Small intestine (tissue), 7 donors: ENCODE results near the gene CD53. TPM values are rescaled to one million over a fixed set of nuclear protein-coding genes. Genes with fewer than 3 reads are reported as not detected.

ENCODE experiments used
- DNase-seq, 2 donors: peaks; one replicate each; pipeline versions ENCODE4 v3.0.0 to v3.0.0-alpha.2; 2013
- FAIRE-seq: peaks from 2 replicates; lab custom pipeline; 2012; peaks lifted over from hg19 to GRCh38; lab: Jason Lieb, UNC
- H3K27ac ChIP-seq, 3 donors: one replicate each; pipeline ENCODE4 v1.5.1; 2013; ENCODE audit warnings: low read length in 2 of 3, mild to moderate bottlenecking in 2 of 3, control low read depth in 1 of 3, inconsistent platforms in 1 of 3, low read depth in 1 of 3, moderate library complexity in 1 of 3
- H3K27me3 ChIP-seq, 3 donors: one replicate each; pipeline ENCODE4 v1.6.1; 2013; ENCODE audit warnings: low read length in 3 of 3, inconsistent platforms in 1 of 3; ENCODE audit not compliant: control insufficient read depth in 3 of 3, insufficient read depth in 3 of 3
- H3K36me3 ChIP-seq, 3 donors: one replicate each; pipeline ENCODE4 v1.6.1; 2013; ENCODE audit warnings: low read length in 3 of 3, inconsistent platforms in 1 of 3, low read depth in 1 of 3, mild to moderate bottlenecking in 1 of 3, moderate library complexity in 1 of 3; ENCODE audit not compliant: control insufficient read depth in 3 of 3, insufficient read depth in 2 of 3
- H3K4me1 ChIP-seq, 3 donors: one replicate each; pipeline ENCODE4 v1.6.1; 2013; ENCODE audit warnings: low read length in 2 of 3, inconsistent platforms in 1 of 3, low read depth in 1 of 3, mild to moderate bottlenecking in 1 of 3, moderate library complexity in 1 of 3; ENCODE audit not compliant: control insufficient read depth in 3 of 3, insufficient read depth in 2 of 3
- H3K4me3 ChIP-seq, 3 donors: one replicate each; pipeline ENCODE4 v1.5.1; 2013; ENCODE audit warnings: low read length in 3 of 3, control low read depth in 1 of 3, inconsistent platforms in 1 of 3, low read depth in 1 of 3, mild to moderate bottlenecking in 1 of 3, moderate library complexity in 1 of 3
- H3K9me3 ChIP-seq, 2 donors: one replicate each; pipeline ENCODE4 v1.6.1; 2013; ENCODE audit warnings: low read depth in 1 of 2, low read length in 1 of 2; ENCODE audit not compliant: control insufficient read depth in 2 of 2, insufficient read depth in 1 of 2
- WGBS, 3 donors: extraction: QIAGEN DNeasy Blood & Tissue Kit; methylation state at CpG; one replicate each; pipeline ENCODE4 v1.1.7; 2013; 5-methylcytosine and 5-hydroxymethylcytosine counted together
- polyA plus RNA-seq, 4 donors: library from polyadenylated mRNA; stranded (reverse) in 3 of 4; unstranded in 1 of 4; fragments of 200-250 nt in 3 of 4; fragments of 120-200 nt in 1 of 4; gene quantifications; one replicate each; pipeline versions ENCODE4 v1.2.1 to v1.2.3, GENCODE V29; 2013
- donor health status: healthy with polysubstance abuse.
- donor health status: control.
- donor health status: control.
- donor health status: Bipolar disorder and iron deficiency.
- donor health status: healthy.

CD53 gene
- polyA plus RNA-seq, 4 donors = 9.6 to 35.8 (median 18.1) TPM

DNA sequence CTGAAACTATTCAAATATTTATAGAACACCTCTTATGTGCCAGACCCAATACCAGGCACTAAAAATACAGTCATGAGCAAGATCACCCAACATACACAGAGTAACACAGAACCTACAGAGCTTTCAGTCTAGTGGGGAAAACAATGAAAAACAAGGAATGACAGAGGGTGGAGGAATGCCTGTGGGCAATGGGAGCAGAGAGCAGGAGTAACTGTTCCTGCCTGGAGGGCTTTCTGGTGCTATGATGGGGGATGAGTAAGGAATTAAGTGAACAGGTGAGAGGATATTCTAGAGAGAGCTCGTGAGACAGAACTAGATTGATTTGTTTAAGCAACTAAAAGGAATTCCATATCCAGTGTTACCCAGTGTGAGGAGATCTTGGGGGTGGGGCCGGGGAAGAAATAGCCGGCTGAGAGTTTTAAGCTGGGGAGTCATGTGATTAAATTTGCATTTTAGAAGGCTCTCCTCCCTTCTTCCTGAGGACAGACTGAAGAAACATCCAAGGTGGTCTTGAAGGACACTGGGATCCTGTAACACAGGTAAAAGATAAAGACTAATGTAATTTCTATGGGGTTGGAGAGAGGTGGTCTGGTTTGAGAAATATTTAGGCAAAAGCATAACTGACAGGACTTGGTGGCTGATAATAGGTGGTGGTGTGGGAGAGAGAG is 2.1 kb upstream of the CD53 start:
- no peak for DNase-seq
- WGBS, 3 donors = 39 to 54% (median 44%) methylated on average over 3 of the region's 3 CpGs
- no peaks in the 10 kb centered on the region for H3K27me3 ChIP-seq

DNA sequence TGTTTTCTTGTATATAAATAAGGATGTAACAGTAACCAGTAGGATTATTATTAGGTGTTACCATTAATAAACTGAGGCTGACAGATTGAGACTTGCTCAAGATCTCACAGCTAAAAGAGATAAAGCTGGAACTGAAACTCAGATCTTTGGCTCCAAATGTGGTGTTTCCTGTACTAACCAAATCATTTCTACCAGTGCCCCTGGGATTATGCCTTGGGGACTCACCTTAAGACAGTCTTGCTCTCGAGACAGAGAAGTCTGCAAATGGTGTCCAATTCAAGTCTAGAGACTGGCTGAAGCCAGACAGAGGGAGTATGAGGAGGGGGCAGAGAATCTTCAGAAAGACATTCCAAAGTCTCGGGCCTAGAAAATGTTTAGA is 593 bp upstream of the CD53 start:
- Histone ChIP-seq H3K36me3 (no peaks in the 10 kb centered on the region), H3K4me1 (peaks cover 0 to 3% (median 0%) of the 10 kb centered on the region in 3 donors), H3K27me3 (no peaks in the 10 kb centered on the region), H3K27ac (peak overlapping the region in 2 of 3 donors; percentile 8 to 89), H3K4me3 (no peak overlapping the region), H3K9me3 (no peaks in the 10 kb centered on the region)
- FAIRE-seq (no peak), DNase-seq (no peak)
- 48 to 58% (median 57%) methylated on average over 2 of the region's 2 CpGs for WGBS, 3 donors

More for the DNA sequence above, 2.1 kb upstream of the CD53 start:
- H3K27ac ChIP-seq = no peak overlapping the region
- no peak for FAIRE-seq
- H3K4me3 ChIP-seq = no peak overlapping the region
- peaks cover 0 to 3% (median 0%) of the 10 kb centered on the region in 3 donors for H3K4me1 ChIP-seq
- no peaks in the 10 kb centered on the region for H3K36me3 ChIP-seq
- H3K9me3 ChIP-seq = no peaks in the 10 kb centered on the region

DNA sequence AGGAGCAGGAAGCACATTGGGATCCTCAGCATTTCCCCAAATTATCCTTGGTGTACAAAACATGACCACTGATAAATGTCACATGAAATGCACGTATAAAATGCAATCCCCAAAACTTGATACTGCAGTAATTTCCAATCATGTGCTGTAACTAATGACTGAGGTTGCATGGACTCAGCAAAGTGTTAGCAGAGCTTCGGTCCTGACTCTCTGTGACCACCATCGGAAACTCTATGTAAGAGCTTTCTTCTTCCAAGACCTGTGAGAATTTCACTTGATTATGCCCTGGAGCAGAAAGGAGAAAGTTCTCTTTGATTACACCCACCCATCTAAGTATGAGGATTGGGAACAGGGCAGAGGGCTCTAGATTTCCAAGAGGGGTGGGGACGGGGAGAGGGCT is 908 bp downstream of the CD53 start:
- Histone ChIP-seq H3K27me3 (peaks cover 0 to 3% (median 0%) of the 10 kb centered on the region in 3 donors), H3K27ac (peak overlapping the region in 2 of 3 donors; percentile 37 to 92), H3K4me3 (peak overlapping the region in 2 of 3 donors; percentile 39 to 48), H3K4me1 (peaks cover 0 to 3% (median 0%) of the 10 kb centered on the region in 3 donors), H3K9me3 (no peaks in the 10 kb centered on the region), H3K36me3 (no peaks in the 10 kb centered on the region)
- no peak for DNase-seq
- FAIRE-seq = no peak
- WGBS, 3 donors = 61 to 75% (median 72%) methylated on average over 4 of the region's 4 CpGs

DNA sequence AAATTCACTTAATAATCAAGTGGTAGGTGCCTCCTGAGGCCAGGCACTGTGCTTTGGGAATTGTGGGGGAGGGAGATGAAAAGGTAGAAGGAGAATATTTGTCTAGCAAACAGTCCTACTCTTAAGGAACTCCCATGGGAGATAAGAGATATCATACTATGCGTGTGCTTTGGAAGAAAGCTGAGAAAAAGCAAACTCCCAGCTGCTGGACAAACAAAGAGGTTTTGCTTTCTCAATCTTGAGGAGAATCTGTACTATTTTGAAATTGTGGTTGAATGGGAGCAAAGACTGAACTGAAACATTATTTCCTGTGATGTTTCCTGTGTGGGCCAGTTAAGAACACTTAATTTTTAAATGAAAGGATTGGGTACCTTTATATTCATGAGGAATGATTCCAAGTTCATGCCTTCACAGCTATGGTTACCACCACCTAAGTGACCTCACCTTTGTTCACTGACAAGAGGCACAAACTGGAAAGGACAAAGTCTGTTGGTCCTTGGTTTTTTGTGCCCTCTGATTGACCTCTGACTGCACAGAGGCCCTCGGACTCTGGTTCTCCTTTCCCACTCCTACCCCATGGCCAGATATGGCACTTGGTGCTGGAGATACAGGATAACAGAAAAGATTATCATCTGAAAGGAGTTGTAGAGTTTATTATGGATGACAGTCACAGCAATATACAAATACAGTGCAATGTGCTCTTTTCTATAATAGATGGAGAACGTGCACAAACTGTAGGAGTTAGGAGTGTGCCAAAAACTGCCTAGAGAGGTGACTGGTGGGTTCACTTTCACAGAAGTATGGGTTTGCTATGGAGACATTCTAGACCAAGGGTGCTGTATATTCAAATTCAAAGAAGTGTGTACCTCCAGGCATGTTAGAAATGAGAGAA is 1.6 kb downstream of the CD53 start:
- FAIRE-seq (no peak), DNase-seq (peak in 1 of 2 donors; percentile 30)
- peak overlapping the region in 2 of 3 donors; percentile 51 to 92 for H3K27ac ChIP-seq
- peaks cover 0 to 3% (median 0%) of the 10 kb centered on the region in 3 donors for H3K4me1 ChIP-seq
- H3K27me3 ChIP-seq = peaks cover 0 to 3% (median 0%) of the 10 kb centered on the region in 3 donors
- 18 to 30% (median 30%) methylated on average over 3 of the region's 3 CpGs for WGBS, 3 donors
- H3K4me3 ChIP-seq = peak overlapping the region in 2 of 3 donors; percentile 41 to 48
- H3K36me3 ChIP-seq = no peaks in the 10 kb centered on the region
- no peaks in the 10 kb centered on the region for H3K9me3 ChIP-seq

DNA sequence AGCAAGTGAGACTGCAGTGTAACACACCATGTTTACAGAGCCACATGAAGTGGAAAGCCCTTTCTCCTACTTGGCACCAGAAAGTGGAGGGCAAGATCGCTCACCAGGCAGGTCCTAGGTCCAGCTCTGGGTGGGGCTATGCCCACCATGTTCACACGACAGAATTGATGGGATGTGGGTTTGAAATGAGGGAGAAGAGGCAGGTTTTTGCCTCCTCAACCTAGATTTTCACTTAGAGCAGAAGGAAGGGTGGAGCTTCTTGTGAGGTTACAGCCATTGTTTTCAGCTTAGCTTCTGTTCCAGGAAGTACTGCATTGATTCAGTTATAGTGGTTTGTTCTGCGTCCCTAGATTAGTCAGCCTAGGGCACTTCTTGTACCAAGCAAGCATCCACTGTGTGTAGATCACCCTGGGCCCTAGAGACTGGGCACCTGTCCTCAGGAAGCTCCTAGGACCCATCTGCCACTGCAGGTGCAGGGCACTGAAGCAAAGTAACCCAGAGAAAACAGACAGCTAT is 2.3 kb downstream of the CD53 start:
- H3K36me3 ChIP-seq = no peaks in the 10 kb centered on the region
- peak overlapping the region in 2 of 3 donors; percentile 43 to 48 for H3K4me3 ChIP-seq
- peak overlapping the region in 2 of 3 donors; percentile 43 to 92 for H3K27ac ChIP-seq
- FAIRE-seq (no peak), DNase-seq (peak in 1 of 2 donors; percentile 60)
- peaks cover 0 to 3% (median 0%) of the 10 kb centered on the region in 3 donors for H3K4me1 ChIP-seq
- H3K27me3 ChIP-seq = peaks cover 0 to 3% (median 0%) of the 10 kb centered on the region in 3 donors
- no peaks in the 10 kb centered on the region for H3K9me3 ChIP-seq
- 49 to 54% (median 52%) methylated on average over 3 of the region's 3 CpGs for WGBS, 3 donors

DNA sequence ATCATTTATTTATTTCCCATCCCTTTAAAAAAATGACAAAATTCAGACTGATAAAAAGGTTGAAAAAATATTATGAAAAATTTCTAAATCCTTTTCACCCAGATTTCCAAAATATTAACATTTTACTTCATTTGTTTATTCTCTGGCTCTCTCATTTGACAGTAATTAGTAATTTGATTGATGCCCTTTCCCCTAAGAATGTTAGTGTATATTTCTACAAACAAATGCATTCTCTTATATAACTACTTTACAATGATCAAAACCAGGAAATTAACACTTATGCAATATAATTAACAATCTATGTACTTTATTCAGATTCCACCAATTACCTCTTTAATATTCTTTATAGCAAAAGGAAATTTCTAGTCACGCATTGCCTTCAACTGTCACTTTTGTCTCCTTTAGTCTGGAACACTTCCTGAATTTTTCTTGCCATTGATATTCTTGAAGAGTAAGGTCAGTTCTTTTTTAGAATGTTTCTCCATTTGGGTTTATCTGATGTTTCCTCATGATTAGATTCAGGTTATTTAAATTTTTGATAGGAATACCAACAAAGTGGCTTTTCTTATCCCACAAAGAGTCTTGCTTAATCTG is 3.9 kb downstream of the CD53 start:
- DNase-seq (no peak), FAIRE-seq (peak; percentile 5)
- WGBS, 3 donors = 45 to 76% (median 67%) methylated on average over 1 of the region's 1 CpG
- no peaks in the 10 kb centered on the region for H3K9me3 ChIP-seq
- no peak overlapping the region for H3K4me3 ChIP-seq
- peaks cover 0 to 3% (median 0%) of the 10 kb centered on the region in 3 donors for H3K27me3 ChIP-seq
- peaks cover 0 to 3% (median 0%) of the 10 kb centered on the region in 3 donors for H3K4me1 ChIP-seq
- no peaks in the 10 kb centered on the region for H3K36me3 ChIP-seq
- no peak overlapping the region for H3K27ac ChIP-seq

DNA sequence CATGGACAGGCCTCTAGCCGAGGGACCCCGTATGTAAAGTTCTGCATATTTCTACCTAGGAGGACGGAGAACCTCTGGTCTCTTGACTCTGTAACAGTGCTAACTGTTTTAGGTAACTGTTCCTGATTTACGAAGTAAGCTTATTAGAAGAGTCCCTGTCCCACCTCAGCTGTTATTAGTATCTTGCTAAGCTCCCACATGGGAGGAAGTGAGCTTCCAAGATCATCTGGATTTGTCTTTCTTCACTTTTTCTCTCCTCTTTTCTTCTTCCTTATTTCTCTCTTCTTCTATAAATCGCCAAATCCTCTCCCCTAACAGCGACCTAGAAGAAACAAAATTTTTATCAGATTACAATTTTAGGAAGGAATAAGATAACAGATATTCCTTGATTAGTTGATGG is 4.4 kb downstream of the CD53 start:
- H3K27me3 ChIP-seq = peaks cover 0 to 3% (median 0%) of the 10 kb centered on the region in 3 donors
- peaks cover 0 to 3% (median 0%) of the 10 kb centered on the region in 3 donors for H3K4me1 ChIP-seq
- DNase-seq (no peak), FAIRE-seq (no peak)
- H3K36me3 ChIP-seq = no peaks in the 10 kb centered on the region
- 71 to 84% (median 72%) methylated on average over 6 of the region's 6 CpGs for WGBS, 3 donors
- no peak overlapping the region for H3K4me3 ChIP-seq
- H3K27ac ChIP-seq = no peak overlapping the region
- H3K9me3 ChIP-seq = no peaks in the 10 kb centered on the region

DNA sequence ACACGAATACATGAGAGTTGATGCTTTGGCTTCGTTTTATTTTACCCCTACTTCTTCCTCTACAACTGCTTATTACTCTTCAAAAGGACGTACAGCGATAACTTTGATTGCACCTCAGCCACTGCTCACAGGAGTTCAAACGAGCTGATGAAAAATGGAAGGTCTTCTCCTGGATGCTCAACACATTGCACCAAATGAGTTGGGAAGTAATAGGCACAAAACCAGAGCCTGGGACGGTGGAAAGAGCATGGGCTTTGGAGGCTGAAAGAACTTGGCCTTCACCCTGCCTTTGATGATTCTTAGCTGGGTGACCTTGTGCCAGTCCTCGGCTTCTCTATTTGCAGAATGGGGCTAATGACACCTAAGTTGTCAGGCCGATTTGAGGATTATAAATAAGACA is 4.8 kb downstream of the CD53 start:
- no peak for DNase-seq
- Histone ChIP-seq H3K27me3 (peaks cover 0 to 3% (median 0%) of the 10 kb centered on the region in 3 donors), H3K4me1 (no peaks in the 10 kb centered on the region), H3K9me3 (no peaks in the 10 kb centered on the region), H3K4me3 (peak overlapping the region in 1 of 3 donors; percentile 2), H3K27ac (peak overlapping the region in 1 of 3 donors; percentile 16), H3K36me3 (no peaks in the 10 kb centered on the region)
- no peak for FAIRE-seq
- 53 to 65% (median 64%) methylated on average over 8 of the region's 8 CpGs for whole genome bisulfite sequencing, 3 donors
